IPS DF 6.9 (cell line): ENCODE measurements around the gene BET1L.

Experiments used
- DNase-seq: peaks from one replicate; pipeline ENCODE4 v3.0.0-alpha.2; 2013; ENCODE audit warnings: low read depth, low spot score
- H3K27ac ChIP-seq: one replicate; pipeline ENCODE4 v1.5.1; 2013; ENCODE audit warnings: low read length, control low read depth
- H3K27me3 ChIP-seq: 2 replicates; pipeline ENCODE4 v1.6.1; 2013; ENCODE audit warnings: mild to moderate bottlenecking, low read length; ENCODE audit not compliant: control insufficient read depth, insufficient read depth
- H3K36me3 ChIP-seq: 2 replicates; pipeline ENCODE4 v1.6.1; 2013; ENCODE audit warnings: low read length; ENCODE audit not compliant: control insufficient read depth, insufficient read depth
- H3K4me1 ChIP-seq: 2 replicates; pipeline ENCODE4 v1.6.1; 2013; ENCODE audit warnings: low read length; ENCODE audit not compliant: control insufficient read depth, insufficient read depth
- H3K4me3 ChIP-seq: 2 replicates; pipeline ENCODE4 v1.5.1; 2013; ENCODE audit warnings: mild to moderate bottlenecking, low read length
- H3K9me3 ChIP-seq: 2 replicates; pipeline ENCODE4 v1.6.1; 2013; ENCODE audit warnings: low read length, inconsistent platforms; ENCODE audit not compliant: control insufficient read depth, insufficient read depth
- WGBS: extraction: QIAGEN DNeasy Blood & Tissue Kit; methylation state at CpG from one replicate; pipeline ENCODE4 v1.1.7; 2013; ENCODE audit warnings: mixed read lengths, missing lambda C conversion rate; ENCODE audit not compliant: insufficient read length, insufficient coverage; 5-methylcytosine and 5-hydroxymethylcytosine counted together

Gene BET1L

DNA sequence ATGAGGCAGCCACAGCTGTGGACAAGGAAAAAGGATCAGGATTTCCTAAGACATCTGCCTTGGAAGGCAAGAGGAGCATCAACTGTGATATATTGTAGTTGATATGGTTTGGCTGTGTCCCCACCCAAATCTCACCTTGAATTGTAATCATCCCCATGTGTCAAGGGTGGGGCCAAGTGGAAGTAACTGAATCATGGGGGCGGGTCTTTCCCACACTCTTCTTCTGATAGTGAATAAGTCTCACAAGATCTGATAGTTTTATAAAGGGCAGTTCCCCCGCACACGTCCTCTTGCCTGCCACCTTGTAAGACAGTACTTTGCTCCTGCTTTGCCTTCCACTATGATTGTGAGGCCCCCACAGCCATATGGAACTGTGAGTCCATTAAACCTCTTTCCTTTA lies 10.5 kb upstream of the BET1L start:
- H3K4me3 ChIP-seq = no peak overlapping the region
- H3K9me3 ChIP-seq = no peaks in the 10 kb centered on the region
- no CpG with 5 or more reads among the region's 3 CpGs for WGBS
- no peaks in the 10 kb centered on the region for H3K27me3 ChIP-seq
- H3K36me3 ChIP-seq = peaks cover 22% of the 10 kb centered on the region
- no peaks in the 10 kb centered on the region for H3K4me1 ChIP-seq
- no peak for DNase-seq
- no peak overlapping the region for H3K27ac ChIP-seq

DNA sequence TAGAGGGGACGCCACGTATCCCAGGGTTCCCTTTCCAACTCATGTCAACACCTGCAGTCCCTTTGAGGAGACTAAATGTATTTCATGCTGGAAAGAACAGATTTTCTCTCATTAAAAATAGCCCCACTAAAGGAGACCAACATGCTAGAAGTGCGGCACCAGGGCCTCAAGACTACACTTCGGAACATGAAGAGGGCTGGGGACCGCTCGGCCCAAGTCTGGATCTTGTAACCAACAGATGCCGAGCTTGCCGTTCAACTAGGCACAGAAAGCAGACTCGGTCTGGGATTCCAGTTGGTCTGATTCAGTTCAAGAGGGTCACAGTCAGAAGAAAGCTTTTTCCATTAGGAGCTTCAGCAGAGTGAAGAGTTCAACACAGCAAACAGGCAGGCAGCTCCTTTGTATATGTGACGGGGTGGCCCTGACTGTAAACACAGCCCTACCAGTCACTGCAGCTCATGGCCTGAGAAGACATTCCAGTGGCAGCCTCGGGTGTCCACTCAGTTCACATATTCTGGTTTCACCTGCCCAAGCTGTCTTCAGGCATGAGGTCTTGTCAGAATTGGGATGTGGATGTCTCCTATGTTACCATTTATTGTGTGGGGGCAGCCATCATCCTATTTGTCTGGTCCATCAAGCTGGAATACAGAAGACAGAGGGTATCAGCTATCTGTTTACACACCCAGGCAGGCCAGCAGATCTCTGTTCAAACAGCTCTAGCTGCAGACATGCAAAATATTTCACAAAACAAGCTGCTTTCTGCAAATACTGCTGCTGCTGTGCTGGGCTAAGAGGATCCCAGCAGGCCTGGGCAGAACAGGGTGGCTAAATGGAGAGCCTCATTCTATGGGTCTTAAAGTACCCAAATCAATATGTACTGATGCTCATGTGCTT lies 9.1 kb upstream of the BET1L start:
- no peak overlapping the region for H3K27ac ChIP-seq
- no peaks in the 10 kb centered on the region for H3K27me3 ChIP-seq
- no peaks in the 10 kb centered on the region for H3K4me1 ChIP-seq
- H3K36me3 ChIP-seq = peaks cover 27% of the 10 kb centered on the region
- no peak overlapping the region for H3K4me3 ChIP-seq
- no CpG with 5 or more reads among the region's 11 CpGs for WGBS
- H3K9me3 ChIP-seq = no peaks in the 10 kb centered on the region
- DNase-seq = no peak

DNA sequence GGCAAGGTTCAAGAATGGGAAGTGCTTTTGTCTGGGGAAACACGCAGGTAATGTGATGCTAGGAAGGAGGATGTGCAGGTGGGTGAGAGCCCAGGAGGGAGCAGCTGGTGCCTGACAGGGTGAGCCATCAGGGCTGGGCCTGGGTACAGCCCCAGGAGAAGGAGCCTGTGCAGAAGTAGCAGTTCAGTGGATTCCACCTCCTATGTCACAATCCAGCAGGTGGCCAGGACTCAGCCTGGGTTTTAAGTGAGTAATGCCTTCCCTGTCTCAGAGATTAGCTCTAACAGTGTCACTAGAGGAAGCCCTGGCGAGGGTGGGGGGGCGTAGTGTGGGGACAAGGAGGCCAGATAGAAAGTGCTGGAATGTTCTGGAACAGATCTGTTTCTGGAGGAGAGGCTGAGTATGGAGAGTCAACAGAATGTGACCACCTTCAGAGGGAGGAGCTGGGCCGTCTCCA lies 8.4 kb upstream of the BET1L start:
- H3K27me3 ChIP-seq = no peaks in the 10 kb centered on the region
- no CpG with 5 or more reads among the region's 4 CpGs for WGBS
- no peak overlapping the region for H3K4me3 ChIP-seq
- no peaks in the 10 kb centered on the region for H3K9me3 ChIP-seq
- H3K4me1 ChIP-seq = no peaks in the 10 kb centered on the region
- no peak for DNase-seq
- H3K36me3 ChIP-seq = peaks cover 27% of the 10 kb centered on the region
- no peak overlapping the region for H3K27ac ChIP-seq

DNA sequence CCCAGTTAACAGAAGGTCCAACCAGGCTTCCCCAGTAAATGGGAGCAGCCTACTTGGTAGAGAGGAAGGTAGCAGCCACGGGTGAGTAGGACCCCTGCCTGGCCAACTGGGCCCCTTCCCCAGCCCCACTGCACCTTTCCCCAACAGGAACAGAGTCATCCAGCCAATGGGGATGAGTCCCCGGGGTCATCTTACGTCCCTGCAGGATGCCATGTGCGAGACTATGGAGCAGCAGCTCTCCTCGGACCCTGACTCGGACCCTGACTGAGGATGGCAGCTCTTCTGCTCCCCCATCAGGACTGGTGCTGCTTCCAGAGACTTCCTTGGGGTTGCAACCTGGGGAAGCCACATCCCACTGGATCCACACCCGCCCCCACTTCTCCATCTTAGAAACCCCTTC lies 6.9 kb upstream of the BET1L start:
- Histone ChIP-seq H3K36me3 (peaks cover 27% of the 10 kb centered on the region), H3K4me1 (peaks cover 3% of the 10 kb centered on the region; the same call in 1 of the 2 replicates), H3K27ac (no peak overlapping the region), H3K27me3 (no peaks in the 10 kb centered on the region), H3K9me3 (no peaks in the 10 kb centered on the region), H3K4me3 (no peak overlapping the region)
- DNase-seq = no peak
- no CpG with 5 or more reads among the region's 7 CpGs for WGBS

DNA sequence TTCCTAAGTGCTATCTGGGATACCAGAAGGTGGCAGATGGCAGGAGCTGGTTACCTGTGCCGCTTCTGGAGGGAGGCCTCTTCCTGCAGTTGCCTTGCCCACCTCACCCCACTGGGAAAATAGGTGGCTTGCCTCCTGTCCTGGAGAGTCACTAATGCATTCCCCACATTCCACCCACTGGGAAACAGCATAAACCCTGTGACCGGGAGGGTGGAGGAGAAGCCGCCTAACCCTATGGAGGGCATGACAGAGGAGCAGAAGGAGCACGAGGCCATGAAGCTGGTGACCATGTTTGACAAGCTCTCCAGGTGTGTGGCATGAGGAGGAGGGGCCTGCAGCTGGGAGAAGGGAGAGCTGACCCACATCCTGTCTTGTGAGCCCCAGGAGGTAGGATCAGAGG lies 5.9 kb upstream of the BET1L start:
- Histone ChIP-seq H3K27me3 (no peaks in the 10 kb centered on the region), H3K4me3 (no peak overlapping the region), H3K9me3 (no peaks in the 10 kb centered on the region), H3K36me3 (peaks cover 27% of the 10 kb centered on the region), H3K27ac (no peak overlapping the region), H3K4me1 (peaks cover 3% of the 10 kb centered on the region; the same call in 1 of the 2 replicates)
- no peak for DNase-seq
- no CpG with 5 or more reads among the region's 4 CpGs for WGBS

DNA sequence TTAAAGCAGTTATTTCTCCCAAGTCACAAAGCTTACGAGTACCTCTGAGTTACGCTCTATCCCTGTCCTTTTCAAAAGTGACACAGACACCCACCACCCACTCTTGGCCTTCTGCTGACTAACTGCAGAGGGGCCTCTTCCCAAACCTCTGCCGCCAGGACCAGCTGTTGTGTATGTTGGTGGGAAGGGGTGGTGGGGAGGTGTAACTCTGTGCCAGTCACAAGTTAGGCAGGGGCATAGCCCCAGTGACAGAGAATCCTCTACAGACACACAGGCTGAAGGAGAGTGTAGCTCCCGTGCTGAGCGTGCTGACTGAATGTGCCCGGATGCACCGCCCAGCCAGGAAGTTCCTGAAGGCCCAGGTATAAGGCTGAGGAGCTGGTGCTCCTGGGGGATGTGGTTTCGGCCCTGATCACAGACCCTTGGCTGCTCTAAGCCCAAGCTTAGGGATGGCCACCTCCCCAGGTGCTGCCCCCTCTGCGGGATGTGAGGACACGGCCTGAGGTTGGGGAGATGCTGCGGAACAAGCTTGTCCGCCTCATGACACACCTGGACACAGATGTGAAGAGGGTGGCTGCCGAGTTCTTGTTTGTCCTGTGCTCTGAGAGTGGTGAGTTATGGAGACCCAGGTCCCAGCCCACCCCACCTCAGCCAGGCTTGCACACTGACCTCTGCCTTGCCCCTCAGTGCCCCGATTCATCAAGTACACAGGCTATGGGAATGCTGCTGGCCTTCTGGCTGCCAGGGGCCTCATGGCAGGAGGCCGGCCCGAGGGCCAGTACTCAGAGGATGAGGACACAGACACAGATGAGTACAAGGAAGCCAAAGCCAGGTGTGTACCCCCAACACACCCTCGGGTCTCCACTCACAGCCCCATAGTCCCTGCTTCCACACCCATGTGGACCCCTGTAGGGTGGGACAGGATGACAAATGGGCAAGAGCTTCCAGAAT lies 5.2 kb upstream of the BET1L start:
- H3K4me3 ChIP-seq = no peak overlapping the region
- H3K36me3 ChIP-seq = peaks cover 27% of the 10 kb centered on the region
- no peak for DNase-seq
- H3K9me3 ChIP-seq = no peaks in the 10 kb centered on the region
- no CpG with 5 or more reads among the region's 17 CpGs for WGBS
- peaks cover 3% of the 10 kb centered on the region; the same call in 1 of the 2 replicates for H3K4me1 ChIP-seq
- H3K27me3 ChIP-seq = no peaks in the 10 kb centered on the region
- H3K27ac ChIP-seq = no peak overlapping the region

DNA sequence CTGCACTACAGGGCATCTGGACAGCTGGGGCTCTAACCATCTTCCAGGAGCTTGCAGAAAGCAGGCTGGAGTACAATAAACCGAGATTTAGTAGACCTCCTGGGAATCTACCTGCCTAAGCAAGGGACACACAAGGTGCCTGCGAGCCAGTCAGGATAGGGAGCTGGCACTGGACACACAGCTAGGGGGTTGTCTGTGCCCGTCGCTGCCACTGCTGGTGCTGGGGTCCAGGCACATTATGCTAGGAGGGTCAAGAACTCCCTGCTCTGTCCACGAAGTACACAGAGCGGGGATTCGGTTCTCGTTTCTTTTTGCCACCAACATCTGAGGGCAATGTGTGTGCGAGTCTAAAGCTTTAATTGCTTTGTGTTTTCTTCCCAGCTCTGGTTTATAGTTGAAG lies 4.5 kb upstream of the BET1L start:
- DNase-seq = no peak
- WGBS = no CpG with 5 or more reads among the region's 9 CpGs
- H3K9me3 ChIP-seq = no peaks in the 10 kb centered on the region
- H3K36me3 ChIP-seq = peaks cover 27% of the 10 kb centered on the region
- peaks cover 3% of the 10 kb centered on the region; the same call in 1 of the 2 replicates for H3K4me1 ChIP-seq
- H3K27ac ChIP-seq = no peak overlapping the region
- H3K27me3 ChIP-seq = no peaks in the 10 kb centered on the region
- H3K4me3 ChIP-seq = no peak overlapping the region

DNA sequence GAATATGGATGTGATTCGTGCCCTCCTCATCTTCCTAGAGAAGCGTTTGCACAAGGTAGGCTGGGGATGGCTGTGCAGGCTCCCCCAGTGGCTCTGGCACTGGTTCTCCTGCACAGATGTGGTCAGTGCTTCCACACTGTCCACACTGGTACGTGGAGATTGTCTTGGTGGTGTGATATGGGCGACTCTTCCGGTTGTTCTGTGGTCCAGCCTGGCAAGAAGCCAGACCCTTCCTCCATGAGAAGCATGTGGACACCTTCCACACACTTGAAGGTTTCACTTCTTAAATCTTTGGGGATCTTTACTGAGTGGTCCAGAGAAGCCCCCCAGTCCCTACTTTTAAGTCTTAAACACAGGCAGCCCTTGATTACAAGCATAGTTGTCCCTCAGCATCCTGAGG lies 4.1 kb upstream of the BET1L start:
- DNase-seq = no peak
- Histone ChIP-seq H3K27ac (no peak overlapping the region), H3K9me3 (no peaks in the 10 kb centered on the region), H3K4me1 (peaks cover 3% of the 10 kb centered on the region; the same call in 1 of the 2 replicates), H3K27me3 (no peaks in the 10 kb centered on the region), H3K4me3 (no peak overlapping the region), H3K36me3 (peaks cover 27% of the 10 kb centered on the region)
- no CpG with 5 or more reads among the region's 5 CpGs for WGBS

DNA sequence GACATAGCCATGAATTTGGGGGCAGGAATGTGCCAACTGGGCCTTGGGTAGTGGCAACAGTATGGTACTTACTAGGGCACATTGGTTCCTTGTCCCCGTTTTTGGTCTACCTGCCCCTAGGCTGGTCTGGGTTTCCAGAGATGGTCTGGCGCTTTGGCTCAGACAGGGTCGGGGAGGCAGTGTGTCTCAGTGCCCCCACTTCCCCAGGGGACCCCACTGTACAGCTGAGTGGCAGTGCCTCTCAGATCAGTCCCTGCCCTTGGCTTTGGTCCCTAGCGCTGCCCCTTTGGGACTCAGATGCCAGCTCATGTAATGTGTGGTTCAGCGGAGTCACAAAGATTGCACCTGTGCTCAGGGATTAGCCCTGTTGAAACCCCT lies 3.6 kb upstream of the BET1L start:
- H3K4me1 ChIP-seq = peaks cover 3% of the 10 kb centered on the region; the same call in 1 of the 2 replicates
- WGBS = no CpG with 5 or more reads among the region's 5 CpGs
- H3K27ac ChIP-seq = no peak overlapping the region
- H3K36me3 ChIP-seq = peaks cover 27% of the 10 kb centered on the region
- no peaks in the 10 kb centered on the region for H3K9me3 ChIP-seq
- no peaks in the 10 kb centered on the region for H3K27me3 ChIP-seq
- no peak for DNase-seq
- no peak overlapping the region for H3K4me3 ChIP-seq

GRCh38 chr11:210122-210802 lies 3.1 kb upstream of the BET1L start:
- H3K27me3 ChIP-seq = no peaks in the 10 kb centered on the region
- peaks cover 3% of the 10 kb centered on the region; the same call in 1 of the 2 replicates for H3K4me1 ChIP-seq
- peaks cover 27% of the 10 kb centered on the region; the same call in 1 of the 2 replicates for H3K36me3 ChIP-seq
- no peak for DNase-seq
- H3K27ac ChIP-seq = no peak overlapping the region
- H3K4me3 ChIP-seq = no peak overlapping the region
- no peaks in the 10 kb centered on the region for H3K9me3 ChIP-seq
- no CpG with 5 or more reads among the region's 9 CpGs for WGBS
